Measurements from ENCODE around the gene NRG3. TPM values are rescaled to one million over a fixed set of nuclear protein-coding genes. Genes with fewer than 3 reads are reported as not detected.

Gene NRG3
- total RNA-seq, 2 donors from 2014 or later, result 0.41 TPM; not detected in 1

DNA sequence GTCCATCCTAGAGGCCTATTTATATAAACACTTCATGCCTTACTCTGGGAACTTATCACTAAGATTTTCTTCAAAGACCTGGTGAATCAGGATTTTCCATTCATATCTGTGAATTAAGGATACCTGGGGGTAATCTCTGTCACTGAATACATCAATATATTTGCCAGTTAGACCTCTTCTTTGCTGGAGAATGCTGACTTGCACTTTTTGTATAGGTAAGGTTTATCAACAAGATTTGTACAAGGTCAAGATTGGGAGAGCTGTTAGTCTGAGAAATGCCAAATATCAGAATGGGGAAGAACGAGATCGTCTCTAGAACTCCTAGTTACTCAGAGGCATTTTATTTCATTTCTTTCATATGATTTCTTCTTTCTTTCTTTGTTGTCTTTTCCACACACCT, 1060.0 kb downstream of the NRG3 start:
- H3K27ac ChIP-seq, result no peak overlapping the region
- TF ChIP-seq, protein P1, sequence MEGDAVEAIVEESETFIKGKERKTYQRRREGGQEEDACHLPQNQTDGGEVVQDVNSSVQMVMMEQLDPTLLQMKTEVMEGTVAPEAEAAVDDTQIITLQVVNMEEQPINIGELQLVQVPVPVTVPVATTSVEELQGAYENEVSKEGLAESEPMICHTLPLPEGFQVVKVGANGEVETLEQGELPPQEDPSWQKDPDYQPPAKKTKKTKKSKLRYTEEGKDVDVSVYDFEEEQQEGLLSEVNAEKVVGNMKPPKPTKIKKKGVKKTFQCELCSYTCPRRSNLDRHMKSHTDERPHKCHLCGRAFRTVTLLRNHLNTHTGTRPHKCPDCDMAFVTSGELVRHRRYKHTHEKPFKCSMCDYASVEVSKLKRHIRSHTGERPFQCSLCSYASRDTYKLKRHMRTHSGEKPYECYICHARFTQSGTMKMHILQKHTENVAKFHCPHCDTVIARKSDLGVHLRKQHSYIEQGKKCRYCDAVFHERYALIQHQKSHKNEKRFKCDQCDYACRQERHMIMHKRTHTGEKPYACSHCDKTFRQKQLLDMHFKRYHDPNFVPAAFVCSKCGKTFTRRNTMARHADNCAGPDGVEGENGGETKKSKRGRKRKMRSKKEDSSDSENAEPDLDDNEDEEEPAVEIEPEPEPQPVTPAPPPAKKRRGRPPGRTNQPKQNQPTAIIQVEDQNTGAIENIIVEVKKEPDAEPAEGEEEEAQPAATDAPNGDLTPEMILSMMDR (IDR thresholded peaks at IDR 0.05), result no peak
- ATAC-seq (ENCODE audit: insufficient number of reproducible peaks, low FRiP score, low read depth) (no peak), DNase-seq (ENCODE audit: low spot score) (no peak)
- H3K4me1 ChIP-seq (ENCODE audit: control insufficient read depth in 1 of 2, low read depth in 2 of 2), result no peaks in the 10 kb centered on the region
- no peaks in the 10 kb centered on the region for H3K36me3 ChIP-seq
- H3K4me3 ChIP-seq, result no peak overlapping the region
- no peaks in the 10 kb centered on the region for H3K9me3 ChIP-seq
- no peaks in the 10 kb centered on the region for H3K27me3 ChIP-seq (replicated peaks; ENCODE audit: insufficient read depth)

DNA sequence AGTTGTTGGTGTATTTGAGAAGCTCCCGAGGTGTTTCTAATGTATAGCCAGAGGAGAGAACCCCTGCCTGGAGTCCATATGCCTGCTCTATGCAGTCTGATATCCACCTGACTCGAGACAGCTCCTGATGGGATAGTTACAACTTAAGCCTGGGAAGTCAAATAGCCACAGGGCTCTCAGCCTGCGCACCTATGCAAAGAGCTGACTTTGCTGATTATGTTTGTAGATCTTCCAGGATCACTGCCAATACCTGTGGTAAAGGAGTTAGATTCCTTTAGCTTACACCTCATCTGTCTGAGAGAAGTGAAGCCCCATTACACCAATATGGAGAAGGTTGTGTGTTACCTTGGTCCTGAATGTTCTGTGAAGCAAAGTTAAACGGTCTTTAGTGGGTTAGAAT, 1063.3 kb downstream of the NRG3 start:
- Histone ChIP-seq H3K9me3 (no peaks in the 10 kb centered on the region), H3K4me3 (no peak overlapping the region), H3K27me3 (replicated peaks; ENCODE audit: insufficient read depth) (no peaks in the 10 kb centered on the region), H3K27ac (no peak overlapping the region), H3K4me1 (ENCODE audit: control insufficient read depth in 1 of 2, low read depth in 2 of 2) (peaks cover 0 to 13% of the 10 kb centered on the region in 2 donors), H3K36me3 (no peaks in the 10 kb centered on the region)
- DNase-seq (ENCODE audit: low spot score), result no peak
- TF ChIP-seq, protein P1 (IDR thresholded peaks at IDR 0.05), result no peak
- ATAC-seq (ENCODE audit: insufficient number of reproducible peaks, low FRiP score, low read depth), result no peak

DNA sequence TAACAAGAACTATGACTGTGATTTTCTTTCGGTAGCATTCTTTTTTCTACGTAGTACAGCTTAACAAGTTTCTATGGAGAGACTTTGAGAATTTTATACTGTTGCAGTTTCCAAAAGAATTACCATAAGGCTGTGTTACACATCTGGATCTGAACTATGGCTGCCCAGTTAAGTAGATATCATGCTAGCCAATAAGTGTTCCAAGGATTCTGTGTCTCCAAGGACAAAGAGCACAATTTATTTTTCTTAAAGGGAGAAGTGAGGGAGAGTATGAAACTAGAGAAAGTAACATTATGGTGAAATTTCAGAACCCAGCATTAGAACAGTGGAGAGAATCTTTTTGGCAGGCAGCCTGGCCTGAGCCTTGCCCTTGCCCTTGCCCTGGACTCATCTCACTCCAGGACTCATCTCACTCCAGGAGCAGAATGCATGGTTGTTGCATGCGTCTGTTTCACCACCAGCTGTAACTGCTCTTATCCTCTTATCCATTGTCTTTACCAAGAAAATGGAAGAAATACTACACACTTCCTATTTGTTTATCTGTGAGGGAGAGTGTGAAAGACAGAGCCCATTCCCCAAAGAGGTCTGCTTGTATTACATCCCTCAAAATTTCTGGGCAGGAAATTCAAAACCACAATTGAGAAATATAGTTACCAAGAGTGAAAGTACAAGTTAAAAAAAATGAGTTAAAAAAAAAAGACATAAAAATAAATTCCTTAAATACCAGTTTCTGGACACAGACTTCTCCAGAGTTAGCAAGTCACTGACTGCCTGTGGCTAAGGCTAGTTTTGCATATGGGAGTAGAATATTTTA, 1067.5 kb downstream of the NRG3 start:
- H3K27ac ChIP-seq, result no peak overlapping the region
- DNase-seq (ENCODE audit: low spot score) (no peak), ATAC-seq (ENCODE audit: insufficient number of reproducible peaks, low FRiP score, low read depth) (no peak)
- H3K9me3 ChIP-seq, result no peaks in the 10 kb centered on the region
- H3K27me3 ChIP-seq (replicated peaks; ENCODE audit: insufficient read depth), result no peaks in the 10 kb centered on the region
- H3K4me3 ChIP-seq, result no peak overlapping the region
- peaks cover 0 to 15% of the 10 kb centered on the region in 2 donors for H3K4me1 ChIP-seq (ENCODE audit: control insufficient read depth in 1 of 2, low read depth in 2 of 2)
- no peaks in the 10 kb centered on the region for H3K36me3 ChIP-seq
- TF ChIP-seq, protein P1 (IDR thresholded peaks at IDR 0.05), result no peak

DNA sequence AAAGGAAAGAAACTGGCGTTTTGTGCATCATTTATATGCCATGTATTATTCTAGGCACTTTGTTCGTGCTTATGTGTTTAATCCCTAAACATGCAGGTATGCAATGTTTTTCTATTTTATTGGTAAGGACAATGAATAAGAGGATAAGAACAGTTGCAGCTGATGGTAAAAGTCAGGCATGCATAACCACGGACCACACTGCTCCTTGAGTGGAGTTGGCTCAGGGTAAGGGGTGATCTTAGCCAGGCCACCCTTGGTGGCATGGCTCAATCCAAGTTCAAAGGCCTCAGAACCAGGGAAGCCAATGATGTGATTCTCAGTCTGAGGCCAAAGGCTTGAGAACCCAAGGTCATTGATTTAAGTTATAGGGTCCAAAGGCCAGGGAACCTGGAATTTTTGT, 1068.1 kb downstream of the NRG3 start:
- no peak for ATAC-seq (ENCODE audit: insufficient number of reproducible peaks, low FRiP score, low read depth)
- Histone ChIP-seq H3K36me3 (no peaks in the 10 kb centered on the region), H3K4me1 (ENCODE audit: control insufficient read depth in 1 of 2, low read depth in 2 of 2) (peaks cover 0 to 15% of the 10 kb centered on the region in 2 donors), H3K9me3 (no peaks in the 10 kb centered on the region), H3K4me3 (no peak overlapping the region), H3K27ac (peak overlapping the region in 1 of 2 donors; percentile 41), H3K27me3 (replicated peaks; ENCODE audit: insufficient read depth) (no peaks in the 10 kb centered on the region)
- no peak for DNase-seq (ENCODE audit: low spot score)
- TF ChIP-seq, protein P1 (IDR thresholded peaks at IDR 0.05), result no peak

DNA sequence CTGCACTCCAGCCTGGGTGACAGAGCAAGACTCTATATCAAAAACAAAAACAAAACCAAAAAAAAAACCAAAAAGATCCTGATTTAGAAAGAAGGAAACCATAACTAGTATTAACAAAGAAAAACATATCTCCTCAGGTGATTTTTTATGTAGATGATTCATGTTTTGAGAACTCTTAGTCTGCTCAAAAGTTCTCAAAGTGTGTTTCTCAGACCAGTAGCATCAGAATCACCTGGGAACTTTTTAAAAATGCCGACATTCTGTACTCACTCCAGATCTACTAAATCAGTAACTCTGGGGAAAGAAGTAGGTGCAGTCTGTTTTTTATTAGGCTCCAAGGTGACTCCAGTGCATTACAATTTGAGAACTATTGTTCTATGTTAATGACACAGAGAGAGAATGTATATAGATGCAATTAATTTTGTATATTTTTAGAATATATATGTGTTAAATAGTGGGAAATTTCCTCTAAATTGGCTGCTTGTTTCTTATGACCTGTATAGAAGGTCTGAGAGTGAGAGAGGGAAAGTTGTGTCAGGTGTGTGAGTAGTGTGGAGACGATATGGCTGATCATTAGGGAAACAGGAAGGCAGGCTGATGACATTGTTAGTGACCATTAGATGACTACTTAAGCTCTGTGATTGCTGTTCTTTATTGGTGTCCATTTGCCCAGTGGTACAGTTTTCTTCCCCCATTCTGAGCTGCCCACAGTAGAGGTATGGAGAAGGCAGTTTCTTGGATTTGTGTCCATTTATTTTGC, 1075.0 kb downstream of the NRG3 start:
- no peaks in the 10 kb centered on the region for H3K27me3 ChIP-seq (replicated peaks; ENCODE audit: insufficient read depth)
- no peaks in the 10 kb centered on the region for H3K4me1 ChIP-seq (ENCODE audit: control insufficient read depth in 1 of 2, low read depth in 2 of 2)
- no peak overlapping the region for H3K27ac ChIP-seq
- no peak overlapping the region for H3K4me3 ChIP-seq
- ATAC-seq (ENCODE audit: insufficient number of reproducible peaks, low FRiP score, low read depth), result no peak
- DNase-seq (ENCODE audit: low spot score), result no peak
- H3K9me3 ChIP-seq, result no peaks in the 10 kb centered on the region
- H3K36me3 ChIP-seq, result no peaks in the 10 kb centered on the region
- TF ChIP-seq, protein P1 (IDR thresholded peaks at IDR 0.05), result no peak

Data from thoracic aorta (tissue), 2 donors.